B cell (primary cell): ENCODE data around the gene IDH3A. TPM values are rescaled to one million over a fixed set of nuclear protein-coding genes. Genes with fewer than 3 reads are reported as not detected.

Source experiments
- ATAC-seq: fragments of 200-7000 bp; cut with Tn5 transposase; one replicate; pipeline ENCODE4 v1.10.0; 2021; ENCODE audit warnings: low read depth, mild to moderate bottlenecking, moderate number of reproducible peaks, moderate library complexity
- CTCF ChIA-PET: fragments of 350-600 bp; sonication (Branson Sonifier 250); formaldehyde crosslinking; loops from one replicate; lab custom pipeline; 2021; ENCODE audit warnings: antibody characterized with exemption, inconsistent platforms; lab: Charles Lee
- POLR2A ChIA-PET: fragments of 350-600 bp; sonication (Branson Sonifier 250); formaldehyde crosslinking; loops from one replicate; lab custom pipeline; 2021; ENCODE audit warnings: antibody characterized with exemption; lab: Charles Lee
- DNase-seq: peaks from one replicate; pipeline ENCODE4 v3.0.0; 2013
- H2AFZ ChIP-seq: 2 replicates; pipeline ENCODE4 v1.6.1; 2012; ENCODE audit warnings: mild to moderate bottlenecking, low read depth, low read length; ENCODE audit not compliant: insufficient read depth, poor library complexity, severe bottlenecking
- H3K27ac ChIP-seq, 2 donors: 1 replicate in 1 of 2; 2 replicates in 1 of 2; pipeline ENCODE4 v1.5.1; 2012 to 2013; ENCODE audit warnings: low read length in 2 of 2, mild to moderate bottlenecking in 2 of 2, moderate library complexity in 1 of 2
- H3K27me3 ChIP-seq, 4 experiments: fragments of 200-600 bp in 1 of 4; sonication (generic) in 1 of 4; replicated peaks in 1 of 4; 1 replicate in 2 of 4; 2 replicates in 2 of 4; pipeline versions ENCODE4 v1.6.1 to v1.7.0; 2013 to 2016; ENCODE audit warnings: low read length in 3 of 4, mild to moderate bottlenecking in 2 of 4, mixed read lengths in 1 of 4, moderate library complexity in 1 of 4; ENCODE audit not compliant: insufficient read depth in 4 of 4, control insufficient read depth in 3 of 4; ENCODE audit errors: control extremely low read depth in 1 of 4
- H3K36me3 ChIP-seq, 2 experiments: replicated peaks in 1 of 2; 1 replicate in 1 of 2; 2 replicates in 1 of 2; pipeline versions ENCODE4 v1.6.1 to v1.7.1; 2013; ENCODE audit warnings: low read length in 1 of 2; ENCODE audit not compliant: insufficient read depth in 2 of 2, control insufficient read depth in 1 of 2; ENCODE audit errors: control extremely low read depth in 1 of 2, extremely low read depth in 1 of 2
- H3K4me1 ChIP-seq, 2 donors: fragments of 200-600 bp in 1 of 2; sonication (generic) in 1 of 2; 1 replicate in 1 of 2; 2 replicates in 1 of 2; pipeline versions ENCODE4 v1.5.1 to v1.6.1; 2013 to 2017; ENCODE audit warnings: low read length in 2 of 2; ENCODE audit not compliant: control insufficient read depth in 2 of 2, insufficient read depth in 2 of 2
- H3K4me2 ChIP-seq: replicated peaks from 2 replicates; pipeline ENCODE3; 2012; ENCODE audit warnings: mild to moderate bottlenecking, low read depth, low read length; ENCODE audit not compliant: poor library complexity, severe bottlenecking
- H3K4me3 ChIP-seq, 5 experiments: fragments of 200-600 bp in 1 of 5; sonication (generic) in 1 of 5; 1 replicate in 3 of 5; 2 replicates in 2 of 5; pipeline versions ENCODE4 v1.5.1 to v1.7.0; 2011 to 2016; ENCODE audit warnings: low read length in 4 of 5, mild to moderate bottlenecking in 4 of 5, low read depth in 2 of 5, control low read depth in 1 of 5, moderate library complexity in 1 of 5; ENCODE audit not compliant: insufficient read depth in 1 of 5; ENCODE audit errors: control extremely low read depth in 1 of 5, extremely low read depth in 1 of 5
- H3K79me2 ChIP-seq: fragments of 200-600 bp; sonication (generic); one replicate; pipeline ENCODE4 v1.6.0; 2016; ENCODE audit warnings: low read length; ENCODE audit not compliant: control insufficient read depth, insufficient read depth
- H3K9ac ChIP-seq: fragments of 200-600 bp; sonication (generic); 2 replicates; pipeline ENCODE4 v1.6.1; 2017; ENCODE audit warnings: mild to moderate bottlenecking, low read length, moderate library complexity
- H3K9me3 ChIP-seq, 3 donors: one replicate each; pipeline versions ENCODE4 v1.6.1 to v1.7.1; 2013; ENCODE audit warnings: low read length in 2 of 3; ENCODE audit not compliant: control insufficient read depth in 2 of 3, insufficient read depth in 1 of 3; ENCODE audit errors: control extremely low read depth in 1 of 3
- H4K20me1 ChIP-seq: 2 replicates; pipeline ENCODE4 v1.6.0; 2012; ENCODE audit warnings: mild to moderate bottlenecking, low read length; ENCODE audit not compliant: insufficient read depth, control insufficient read depth, poor library complexity, severe bottlenecking
- H3K27ac Mint-ChIP-seq: one replicate; pipeline ENCODE4 v1.8.0; 2021; ENCODE audit warnings: mixed read lengths
- H3K27me3 Mint-ChIP-seq: one replicate; pipeline ENCODE4 v1.8.0; 2021; ENCODE audit warnings: mixed read lengths
- H3K4me1 Mint-ChIP-seq: one replicate; pipeline ENCODE4 v1.8.0; 2021; ENCODE audit warnings: mixed read lengths
- H3K4me3 Mint-ChIP-seq: one replicate; pipeline ENCODE4 v1.8.0; 2021; ENCODE audit warnings: mixed read lengths
- H3K9me3 Mint-ChIP-seq: one replicate; pipeline ENCODE4 v1.8.0; 2022; ENCODE audit warnings: mixed read lengths; ENCODE audit not compliant: insufficient read depth
- EZH2 ChIP-seq: IDR thresholded peaks from 2 replicates; pipeline ENCODE4 v1.6.1; 2012; ENCODE audit warnings: borderline replicate concordance, low read depth, mild to moderate bottlenecking, moderate library complexity, low read length; ENCODE audit not compliant: insufficient read depth, poor library complexity, severe bottlenecking
- WGBS: methylation state at CpG from one replicate; pipeline ENCODE4 v1.1.5; 2013; ENCODE audit warnings: missing lambda C conversion rate; ENCODE audit not compliant: insufficient coverage; 5-methylcytosine and 5-hydroxymethylcytosine counted together
- intact Hi-C: fragments of 100-400 bp; cut with micrococcal nuclease; formaldehyde crosslinking; loops from one replicate; pipeline ENCODE4 v1.10.0; 2022
- polyA plus RNA-seq: library from polyadenylated mRNA; depleted of rRNA; stranded (reverse); fragments of >200 nt; gene quantifications from 2 replicates; pipeline ENCODE4 v1.2.3, GENCODE V29; 2012
- total RNA-seq, 2 donors: library from RNA; stranded (reverse); fragments of 120-200 nt in 1 of 2; gene quantifications; 1 replicate in 1 of 2; 2 replicates in 1 of 2; pipeline versions ENCODE4 v1.2.3 to v1.2.4, GENCODE V29; 2013 to 2022
- TF ChIP-seq, protein P1 (sequence below): fragments of 200-600 bp; IDR thresholded peaks from one replicate; pipeline ENCODE4 v1.8.0; 2022; ENCODE audit warnings: antibody characterized with exemption, mild to moderate bottlenecking

IDH3A gene
- total and polyA plus RNA-seq, 2 donors (not counting 1 experiment from before 2014, with no cell fraction given) = 39.7 to 71.7 TPM

DNA sequence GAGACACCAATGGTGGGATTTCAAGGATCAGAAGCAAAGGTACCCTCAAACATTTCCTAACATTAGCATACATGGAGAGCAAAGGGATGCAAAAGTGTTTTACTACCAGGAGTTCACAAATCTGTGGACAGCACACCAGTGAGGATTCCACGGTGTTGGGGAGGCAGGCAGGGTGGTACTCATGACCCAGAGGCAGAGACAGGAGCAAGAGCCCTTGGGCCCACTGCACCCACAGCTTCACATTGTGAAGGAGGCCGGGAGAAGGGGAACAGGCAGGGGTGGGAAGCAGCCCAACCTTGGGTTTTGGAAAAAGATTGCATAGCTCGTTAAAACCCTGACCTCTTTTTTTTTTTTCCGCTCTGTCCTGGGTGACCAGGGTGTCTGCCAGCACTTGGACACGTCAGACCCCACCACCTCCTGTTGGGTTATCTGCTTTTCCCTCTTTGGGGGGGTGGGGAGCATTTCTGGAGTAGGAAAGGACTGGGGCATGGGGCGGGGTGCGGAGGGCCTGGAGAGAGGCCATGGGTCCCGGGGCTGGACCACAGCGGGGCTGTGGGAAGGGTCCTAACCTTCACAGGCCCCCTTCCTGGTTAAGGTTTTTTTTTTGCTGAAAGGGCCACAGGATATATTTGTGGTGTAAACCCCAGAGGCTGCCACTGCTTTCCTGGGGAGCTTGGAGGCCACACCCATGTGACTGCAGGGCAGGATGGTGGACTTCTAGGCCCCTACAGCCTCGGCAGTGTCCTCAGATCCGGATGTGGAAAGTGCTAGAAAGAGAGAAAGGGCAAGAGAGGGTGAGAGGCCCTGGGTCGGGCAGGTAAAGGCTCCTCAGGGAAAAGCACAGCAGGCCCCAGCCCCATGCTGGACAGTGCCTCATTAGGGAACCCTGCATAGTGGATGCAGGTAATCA lies 44.3 kb upstream of the IDH3A start:
- ChIA-PET POLR2A (no interaction called here), CTCF (interaction anchor here (1.5 to 9.4 kb wide), 6 partner anchors 12 to 148 kb away, joined by 4 to 164 read pairs (median 14); partner anchors contain the start of gene SH2D7)
- Mint-ChIP-seq H3K9me3 (no peaks in the 10 kb centered on the region), H3K27me3 (no peaks in the 10 kb centered on the region), H3K4me1 (no peaks in the 10 kb centered on the region), H3K4me3 (no peak overlapping the region), H3K27ac (no peak overlapping the region)
- H3K27ac ChIP-seq = no peak overlapping the region
- TF ChIP-seq EZH2 = no peak
- TF ChIP-seq, protein P1, sequence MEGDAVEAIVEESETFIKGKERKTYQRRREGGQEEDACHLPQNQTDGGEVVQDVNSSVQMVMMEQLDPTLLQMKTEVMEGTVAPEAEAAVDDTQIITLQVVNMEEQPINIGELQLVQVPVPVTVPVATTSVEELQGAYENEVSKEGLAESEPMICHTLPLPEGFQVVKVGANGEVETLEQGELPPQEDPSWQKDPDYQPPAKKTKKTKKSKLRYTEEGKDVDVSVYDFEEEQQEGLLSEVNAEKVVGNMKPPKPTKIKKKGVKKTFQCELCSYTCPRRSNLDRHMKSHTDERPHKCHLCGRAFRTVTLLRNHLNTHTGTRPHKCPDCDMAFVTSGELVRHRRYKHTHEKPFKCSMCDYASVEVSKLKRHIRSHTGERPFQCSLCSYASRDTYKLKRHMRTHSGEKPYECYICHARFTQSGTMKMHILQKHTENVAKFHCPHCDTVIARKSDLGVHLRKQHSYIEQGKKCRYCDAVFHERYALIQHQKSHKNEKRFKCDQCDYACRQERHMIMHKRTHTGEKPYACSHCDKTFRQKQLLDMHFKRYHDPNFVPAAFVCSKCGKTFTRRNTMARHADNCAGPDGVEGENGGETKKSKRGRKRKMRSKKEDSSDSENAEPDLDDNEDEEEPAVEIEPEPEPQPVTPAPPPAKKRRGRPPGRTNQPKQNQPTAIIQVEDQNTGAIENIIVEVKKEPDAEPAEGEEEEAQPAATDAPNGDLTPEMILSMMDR = no peak
- H3K9ac ChIP-seq = no peak overlapping the region
- no peak overlapping the region for H2AFZ ChIP-seq
- ATAC-seq (no peak), DNase-seq (no peak)
- H3K9me3 ChIP-seq = peaks cover 0 to 3% (median 0%) of the 10 kb centered on the region in 3 donors
- no peaks in the 10 kb centered on the region for H4K20me1 ChIP-seq
- no peaks in the 10 kb centered on the region for H3K79me2 ChIP-seq
- H3K4me3 ChIP-seq = no peak overlapping the region
- peaks cover 0 to 4% of the 10 kb centered on the region in 2 donors for H3K4me1 ChIP-seq
- WGBS = 91% methylated on average over 9 of the region's 12 CpGs
- intact Hi-C loops = no loop called here
- H3K4me2 ChIP-seq = no peak overlapping the region
- no peaks in the 10 kb centered on the region for H3K27me3 ChIP-seq
- H3K36me3 ChIP-seq = no peaks in the 10 kb centered on the region
